HG03175 (cell line): Measurements from ENCODE around the gene MAL.

Experiments
- ATAC-seq: cut with Tn5 transposase; IDR thresholded peaks from one replicate; pipeline ENCODE4 v1.9.1; 2021; ENCODE audit warnings: mild to moderate bottlenecking, moderate library complexity; ENCODE audit not compliant: unreplicated experiment

Gene MAL

DNA sequence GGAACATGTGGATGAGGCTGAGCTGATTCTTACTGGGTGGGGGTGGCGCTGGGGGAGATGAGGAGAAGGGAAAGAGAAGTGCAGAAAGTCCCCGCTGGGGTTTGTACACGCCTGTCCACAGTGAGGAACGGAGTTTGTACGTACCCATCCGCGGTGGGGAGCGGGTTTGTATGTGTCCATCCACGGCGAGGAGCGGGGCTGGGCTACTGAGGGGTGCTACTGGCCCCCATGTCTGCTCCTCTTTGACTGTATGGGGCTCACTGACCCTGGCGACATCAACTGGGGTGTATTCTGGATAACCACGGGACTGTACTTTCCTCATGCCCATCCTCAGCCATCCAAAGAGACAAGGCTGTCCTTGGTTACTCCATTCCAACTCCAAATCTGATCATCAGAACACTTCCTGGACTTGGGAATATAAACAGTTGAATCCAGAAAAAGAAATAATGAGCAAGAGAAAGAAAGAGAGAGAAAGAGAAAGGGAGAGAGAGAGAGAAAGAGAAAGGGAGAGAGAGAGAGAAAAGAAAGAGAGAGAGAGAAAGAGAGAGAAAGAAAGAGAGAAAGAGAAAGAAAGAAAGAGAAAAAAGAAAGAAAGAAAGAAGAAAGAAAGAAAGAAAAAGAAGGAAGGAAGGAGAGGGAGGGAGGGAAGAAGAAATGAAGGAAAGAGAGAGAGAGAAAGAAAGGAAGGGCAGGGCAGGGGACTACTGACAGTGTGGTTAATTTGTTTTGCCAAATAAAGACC is 21.0 kb downstream of the MAL start:
- ATAC-seq: no peak

DNA sequence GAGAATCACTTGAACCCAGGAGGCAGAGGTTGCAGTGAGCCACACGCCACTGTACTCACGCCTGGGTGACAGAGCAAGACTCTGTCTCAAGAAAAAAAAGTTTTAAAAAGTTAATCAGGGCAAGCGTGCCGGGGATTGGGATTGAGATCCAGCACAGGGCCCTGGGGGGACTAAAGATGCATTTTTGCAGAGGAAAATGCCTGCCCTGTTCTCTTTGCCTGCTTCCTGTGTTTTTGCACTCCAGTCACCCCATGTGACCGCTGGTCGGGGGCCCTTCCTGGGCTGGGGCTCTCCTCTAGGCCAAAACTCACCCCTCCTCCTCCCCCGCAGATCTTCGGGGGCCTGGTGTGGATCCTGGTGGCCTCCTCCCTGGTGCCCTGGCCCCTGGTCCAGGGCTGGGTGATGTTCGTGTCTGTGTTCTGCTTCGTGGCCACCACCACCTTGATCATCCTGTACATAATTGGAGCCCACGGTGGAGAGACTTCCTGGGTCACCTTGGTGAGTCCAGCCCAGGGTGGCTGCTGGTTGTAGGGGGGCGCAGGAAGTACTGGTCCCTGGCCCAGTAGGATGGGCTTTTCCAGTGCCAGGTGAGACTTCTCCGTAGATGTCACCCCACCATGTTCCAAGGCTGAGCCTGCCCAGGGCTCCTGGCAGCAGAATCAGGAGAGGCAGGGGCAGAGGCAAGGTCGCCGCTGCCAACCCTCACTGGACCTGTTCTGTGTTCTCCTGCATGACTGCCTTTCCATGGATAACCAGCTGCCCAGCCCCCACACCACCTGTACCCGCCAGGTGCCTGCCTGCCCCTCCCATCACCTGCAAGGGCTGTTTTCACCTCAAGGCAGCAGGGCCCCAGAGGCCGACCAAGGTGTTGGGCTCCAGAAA is 22.4 kb downstream of the MAL start:
- no peak for ATAC-seq

DNA sequence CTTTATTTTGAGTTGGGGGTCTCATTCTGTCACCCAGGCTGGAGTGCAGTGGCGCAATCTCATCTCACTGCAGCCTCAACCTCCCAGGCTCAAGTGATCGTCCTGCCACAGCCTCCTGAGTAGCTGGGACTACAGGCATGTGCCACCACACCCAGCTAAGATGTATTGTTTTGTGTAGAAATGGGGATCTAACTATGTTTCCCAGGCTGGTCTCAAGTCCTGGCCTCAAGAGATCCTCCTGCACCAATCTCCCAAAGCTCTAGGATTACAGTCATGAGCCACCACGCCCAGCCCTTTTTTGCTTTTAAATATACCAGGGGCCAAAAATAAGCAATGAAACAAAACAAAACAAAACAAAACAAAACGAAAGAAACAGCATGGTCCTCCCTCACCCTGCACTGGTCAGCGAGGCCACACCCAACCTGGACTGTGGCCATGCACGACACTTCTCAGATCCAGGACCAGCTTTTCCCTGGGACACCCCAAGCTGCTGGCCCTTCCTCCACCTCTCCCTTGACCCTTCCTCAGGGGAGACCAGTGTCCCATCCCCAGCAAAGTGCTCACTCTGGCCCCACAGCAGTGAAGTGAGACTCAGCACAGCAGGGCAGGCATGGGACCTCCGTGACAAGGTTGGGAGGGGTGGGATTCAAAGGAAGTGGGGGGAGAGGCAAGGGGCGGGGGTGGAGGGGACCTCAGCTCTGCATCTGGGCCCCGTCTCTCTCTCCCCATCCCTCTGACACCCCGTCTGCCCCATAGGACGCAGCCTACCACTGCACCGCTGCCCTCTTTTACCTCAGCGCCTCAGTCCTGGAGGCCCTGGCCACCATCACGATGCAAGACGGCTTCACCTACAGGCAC is 23.5 kb downstream of the MAL start:
- no peak for ATAC-seq

DNA sequence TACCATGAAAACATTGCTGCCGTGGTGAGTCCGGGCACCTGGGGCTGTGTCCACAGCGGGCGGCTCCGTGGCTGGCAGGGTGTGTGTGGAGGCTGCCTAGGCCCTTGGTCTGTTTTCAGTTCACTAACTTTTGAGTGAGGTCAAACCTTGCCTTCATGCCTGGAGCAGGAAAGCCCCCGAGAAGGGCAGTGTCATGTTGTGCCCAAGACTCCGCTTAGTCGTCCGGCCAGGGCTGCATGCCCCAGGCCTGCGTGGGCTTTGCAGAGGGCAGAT is 24.1 kb downstream of the MAL start:
- no peak for ATAC-seq

DNA sequence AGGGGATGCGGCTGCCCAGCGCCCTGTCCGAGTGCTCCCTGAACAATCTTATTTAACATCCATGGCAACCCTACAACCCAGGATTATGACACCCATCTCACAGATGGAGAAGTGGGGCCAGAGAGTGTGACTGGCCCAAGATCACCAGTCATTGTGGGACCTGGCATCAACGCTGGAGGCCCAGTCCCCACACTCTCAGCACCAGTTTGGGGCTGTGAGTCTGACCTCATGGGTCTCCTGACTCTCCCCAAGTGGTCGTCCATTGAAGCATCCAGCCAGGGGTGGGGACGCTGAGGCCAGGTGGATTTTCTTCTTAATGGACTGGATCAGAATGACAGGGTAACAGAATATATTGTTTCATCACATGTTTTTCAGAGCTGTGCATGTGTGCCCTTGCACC is 24.5 kb downstream of the MAL start:
- ATAC-seq: no peak

DNA sequence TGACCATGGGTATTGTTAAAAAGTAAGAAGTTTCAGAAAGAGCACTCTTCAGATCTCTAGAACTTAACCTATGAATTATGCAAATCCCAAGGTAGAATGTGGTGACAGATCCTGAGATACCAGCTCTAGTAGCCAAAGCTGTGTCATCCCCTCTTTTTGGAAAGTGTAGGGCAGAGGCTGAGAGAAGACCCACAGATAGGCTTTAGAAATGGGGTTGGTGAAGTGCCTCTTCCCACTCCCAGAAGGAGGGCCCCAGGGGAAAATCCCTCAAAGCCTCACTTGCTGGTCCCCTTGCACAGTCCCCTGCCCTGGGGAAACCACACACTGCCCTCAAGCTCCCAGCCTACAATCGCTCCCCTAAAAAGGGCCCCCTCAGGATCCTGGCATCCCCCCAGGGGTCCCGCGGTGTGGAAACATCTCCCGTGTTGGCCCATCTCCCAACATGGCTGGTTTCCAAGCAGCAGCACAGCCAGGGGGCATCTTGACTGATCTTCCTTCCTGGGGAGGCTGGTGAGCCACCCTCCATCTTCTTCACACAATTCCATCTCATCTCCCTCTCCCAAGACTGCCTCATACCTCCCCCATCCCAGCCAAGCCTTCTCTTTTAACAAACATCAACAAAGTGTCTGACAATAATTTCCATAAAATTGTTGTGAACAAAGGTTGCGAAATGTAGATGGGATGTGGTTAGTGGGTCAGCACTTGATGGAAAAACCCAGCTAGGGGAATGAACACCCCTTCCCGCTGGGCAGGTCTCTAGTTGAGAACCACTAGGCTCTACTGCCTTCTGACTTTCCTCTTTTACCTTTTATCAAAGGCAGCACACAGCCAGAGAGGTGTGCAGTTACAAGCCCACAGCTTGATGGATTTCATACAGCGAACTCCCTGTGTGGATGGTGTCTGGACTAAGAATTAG is 25.1 kb downstream of the MAL start:
- no peak for ATAC-seq

DNA sequence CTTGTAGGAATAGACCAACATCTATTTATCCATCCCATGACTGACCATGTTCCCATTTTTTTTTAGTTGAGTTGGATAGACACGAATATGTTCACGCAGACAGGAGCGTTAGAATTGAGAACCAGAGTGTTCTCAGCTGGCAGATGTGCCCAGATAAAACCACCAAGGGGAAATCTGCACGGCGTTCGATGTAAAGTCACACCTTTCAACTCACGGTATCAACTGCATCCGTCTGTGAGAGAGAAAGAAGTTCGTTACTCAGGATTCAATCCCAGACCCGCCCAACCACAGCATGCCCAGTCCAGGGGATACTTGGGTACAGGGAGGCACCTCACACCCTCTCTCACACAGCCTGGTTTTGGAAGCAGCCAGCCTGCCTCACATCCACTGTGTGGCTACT is 26.1 kb downstream of the MAL start:
- ATAC-seq: no peak

DNA sequence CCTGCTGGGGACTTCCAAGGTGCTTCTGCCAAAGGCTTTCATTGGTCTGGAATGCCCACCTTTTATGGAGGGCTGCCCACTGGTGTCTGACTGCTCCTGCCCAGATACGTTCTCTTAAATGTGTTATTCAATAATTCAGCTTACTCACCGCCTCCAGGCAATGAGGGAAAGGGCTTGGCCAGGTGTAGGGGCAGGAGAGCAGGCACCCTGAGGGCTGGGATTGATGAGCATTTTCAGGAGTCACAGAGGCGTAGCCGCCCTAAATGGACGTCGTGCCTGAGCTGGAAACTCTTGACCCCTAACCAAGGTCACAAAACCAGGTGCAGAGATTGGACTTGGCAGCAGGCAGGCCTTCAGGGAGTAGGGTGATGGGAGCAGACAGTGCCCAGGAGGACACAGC is 26.8 kb downstream of the MAL start:
- ATAC-seq: no peak

DNA sequence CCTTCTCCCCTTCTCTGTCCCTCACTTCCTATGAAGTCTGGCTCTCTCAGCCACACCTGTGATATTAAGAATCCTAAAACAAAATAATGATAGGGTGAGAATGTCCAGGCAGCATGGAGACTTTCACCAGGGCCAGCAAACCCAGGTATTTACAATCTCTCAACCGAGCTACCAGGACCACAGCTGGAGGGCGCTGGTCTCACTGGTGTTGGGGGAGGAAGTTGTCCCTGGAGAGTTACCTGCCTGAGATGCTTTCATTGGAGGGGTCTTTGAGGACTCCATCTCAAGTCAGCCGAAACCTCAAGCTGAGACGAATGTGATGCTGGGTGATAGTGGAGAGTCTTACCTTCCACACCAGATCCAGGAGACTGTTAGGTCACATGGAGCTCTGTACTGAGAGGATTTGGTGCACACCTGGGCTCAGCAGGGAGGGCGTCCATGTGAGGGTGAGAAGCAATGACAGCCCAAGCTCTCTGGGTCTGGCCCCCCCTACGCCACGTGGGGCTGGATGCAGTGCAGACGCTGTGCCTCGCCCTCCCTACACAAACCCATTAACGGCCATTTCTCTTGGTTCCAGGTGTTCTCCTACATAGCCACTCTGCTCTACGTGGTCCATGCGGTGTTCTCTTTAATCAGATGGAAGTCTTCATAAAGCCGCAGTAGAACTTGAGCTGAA is 27.4 kb downstream of the MAL start:
- no peak for ATAC-seq

DNA sequence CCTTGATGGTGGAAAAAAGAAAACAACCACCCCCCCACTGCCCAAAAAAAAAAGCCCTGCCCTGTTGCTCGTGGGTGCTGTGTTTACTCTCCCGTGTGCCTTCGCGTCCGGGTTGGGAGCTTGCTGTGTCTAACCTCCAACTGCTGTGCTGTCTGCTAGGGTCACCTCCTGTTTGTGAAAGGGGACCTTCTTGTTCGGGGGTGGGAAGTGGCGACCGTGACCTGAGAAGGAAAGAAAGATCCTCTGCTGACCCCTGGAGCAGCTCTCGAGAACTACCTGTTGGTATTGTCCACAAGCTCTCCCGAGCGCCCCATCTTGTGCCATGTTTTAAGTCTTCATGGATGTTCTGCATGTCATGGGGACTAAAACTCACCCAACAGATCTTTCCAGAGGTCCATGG is 28.0 kb downstream of the MAL start:
- ATAC-seq: no peak

DNA sequence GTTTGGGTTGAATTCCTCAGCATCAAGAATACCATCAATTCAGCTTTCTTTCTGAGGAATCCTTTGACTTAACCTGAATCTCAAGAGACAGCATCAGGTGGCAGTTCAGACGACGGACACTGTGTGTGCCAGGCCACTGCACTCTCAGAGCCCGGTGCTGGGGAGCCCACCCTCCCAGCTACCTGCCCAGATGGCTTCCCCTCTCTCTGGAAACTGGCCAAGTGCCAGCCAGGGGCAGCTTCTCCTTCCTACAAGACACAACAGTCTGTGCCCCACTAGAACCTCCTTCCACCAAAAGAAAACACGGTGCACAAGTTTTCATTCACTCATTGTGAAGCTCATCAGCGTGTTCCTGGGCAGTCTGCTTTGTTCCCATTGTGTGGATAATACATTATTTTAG is 28.5 kb downstream of the MAL start:
- ATAC-seq: no peak

DNA sequence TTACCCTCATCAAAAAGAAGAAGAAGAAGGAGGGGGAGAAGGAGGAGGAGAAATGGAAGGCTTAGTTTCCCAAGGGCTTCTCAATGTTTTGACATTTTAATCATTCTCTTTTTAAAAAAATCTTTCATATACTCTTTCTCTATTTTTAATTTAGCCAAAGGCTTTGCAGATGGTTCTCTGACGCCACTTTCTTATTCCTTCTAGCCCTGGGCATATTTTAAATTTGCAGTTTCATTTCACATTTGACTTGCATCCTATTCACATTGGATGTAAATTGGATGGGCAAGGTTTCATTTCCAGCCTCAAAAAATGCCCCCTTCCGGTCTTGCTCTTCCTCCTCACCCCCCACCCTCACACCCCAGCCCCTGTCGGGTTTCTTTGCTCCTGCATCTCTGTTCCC is 29.8 kb downstream of the MAL start:
- ATAC-seq: no peak

DNA sequence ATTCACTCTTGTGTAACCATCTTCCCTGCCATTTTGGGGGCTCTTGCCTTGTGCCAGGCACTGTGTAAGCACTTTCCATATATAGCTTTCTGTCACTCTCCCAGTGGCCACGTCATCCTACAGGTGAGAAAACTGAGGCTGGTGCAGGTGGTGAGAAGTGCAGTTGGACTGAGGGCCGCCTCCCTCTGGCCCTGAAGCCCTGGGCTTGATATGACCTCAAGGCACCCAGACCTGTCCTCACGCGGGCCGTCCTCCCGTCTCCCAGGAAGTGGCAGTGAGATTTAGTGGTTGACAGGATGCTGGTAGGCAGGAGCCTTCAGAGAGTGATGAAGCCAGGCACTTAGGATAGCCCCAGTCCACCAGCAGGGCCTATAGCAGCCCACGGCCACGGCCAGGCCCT is 30.5 kb downstream of the MAL start:
- no peak for ATAC-seq

DNA sequence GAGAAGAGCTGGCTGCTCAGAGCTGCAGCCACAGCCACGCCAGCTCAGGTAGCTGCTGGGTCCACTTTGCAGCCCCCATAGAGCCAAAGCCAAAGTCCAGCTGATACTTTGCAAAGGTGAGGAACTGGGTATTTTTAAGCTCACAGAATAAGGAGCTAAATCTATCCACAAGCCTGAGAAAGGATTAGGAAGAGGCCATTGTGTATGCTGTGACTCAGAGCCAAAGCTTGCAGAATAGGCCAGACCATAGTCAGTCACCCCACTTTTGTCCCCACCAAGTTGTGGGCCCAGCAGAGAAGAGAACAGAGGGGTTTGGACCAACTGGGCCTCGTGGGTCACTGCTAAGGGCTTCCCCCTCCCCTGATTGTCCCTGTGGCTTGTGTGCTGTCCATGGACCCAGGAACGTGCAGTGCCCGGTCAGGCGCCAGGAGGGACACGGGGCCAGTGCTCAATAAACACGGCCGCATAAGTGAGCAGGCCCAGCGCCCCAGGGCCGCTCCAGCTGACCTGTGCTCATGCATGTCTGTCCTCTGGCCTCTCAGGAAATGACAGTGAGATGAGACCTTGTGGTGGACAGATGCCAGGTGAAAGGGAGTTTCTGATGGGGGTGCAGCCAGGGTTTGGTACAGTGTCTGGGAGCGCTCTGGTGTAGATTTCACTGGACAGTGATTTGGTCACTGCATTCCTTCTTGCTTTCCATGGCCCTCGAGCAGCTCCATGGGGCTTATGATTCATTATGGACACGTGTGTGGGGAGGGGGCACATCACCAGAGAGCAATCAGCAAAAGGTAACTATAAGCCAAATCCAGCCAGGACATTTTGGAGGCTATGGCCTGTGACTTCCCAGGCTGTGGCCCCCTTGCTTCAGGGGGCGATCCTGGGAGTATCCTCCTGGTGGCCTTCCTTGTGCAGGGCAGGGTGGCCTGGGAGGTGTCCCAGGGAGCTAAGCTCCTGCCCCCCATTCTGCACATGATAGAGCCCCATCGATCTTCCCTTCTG is 31.3 kb downstream of the MAL start:
- ATAC-seq: no peak

DNA sequence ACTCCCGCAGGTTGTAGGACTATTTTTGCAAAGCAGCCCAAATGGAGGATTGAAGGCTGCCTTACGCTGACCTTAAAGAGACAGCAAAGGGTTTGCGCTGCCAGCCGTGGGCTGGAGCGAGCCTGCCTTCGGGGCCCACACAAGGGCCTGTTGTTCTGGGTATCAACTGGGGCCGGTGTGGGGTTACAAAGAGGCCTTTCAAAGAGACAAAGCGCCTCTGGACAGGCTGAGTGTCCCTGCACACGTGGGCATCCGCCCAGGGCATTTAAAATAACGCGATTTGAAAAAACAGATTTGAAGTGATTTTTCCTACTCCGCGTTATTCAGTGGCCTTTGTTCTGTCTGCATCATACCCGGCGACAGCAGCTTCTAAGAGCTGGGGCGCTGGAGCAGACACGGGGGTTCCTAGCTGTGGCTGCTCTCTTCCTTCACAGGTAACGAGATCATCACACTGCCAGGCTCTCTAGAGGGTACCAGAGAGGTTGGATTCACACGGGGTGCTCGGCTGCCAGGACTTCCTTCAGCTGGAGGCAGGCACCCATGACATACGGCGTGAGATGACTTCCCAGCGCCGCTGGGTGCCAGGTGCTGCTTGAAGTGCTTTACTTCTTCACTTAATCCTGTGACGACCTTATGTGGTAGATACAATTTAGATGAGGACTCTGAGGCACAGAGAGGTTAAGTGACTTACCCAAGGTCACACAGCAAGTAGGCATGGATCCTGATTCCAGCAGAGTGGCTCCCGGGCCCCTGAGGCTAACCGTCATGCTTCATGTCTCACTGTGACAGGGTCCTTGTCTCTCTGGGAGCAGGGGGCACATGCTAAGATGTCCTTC is 32.2 kb downstream of the MAL start:
- ATAC-seq: no peak

DNA sequence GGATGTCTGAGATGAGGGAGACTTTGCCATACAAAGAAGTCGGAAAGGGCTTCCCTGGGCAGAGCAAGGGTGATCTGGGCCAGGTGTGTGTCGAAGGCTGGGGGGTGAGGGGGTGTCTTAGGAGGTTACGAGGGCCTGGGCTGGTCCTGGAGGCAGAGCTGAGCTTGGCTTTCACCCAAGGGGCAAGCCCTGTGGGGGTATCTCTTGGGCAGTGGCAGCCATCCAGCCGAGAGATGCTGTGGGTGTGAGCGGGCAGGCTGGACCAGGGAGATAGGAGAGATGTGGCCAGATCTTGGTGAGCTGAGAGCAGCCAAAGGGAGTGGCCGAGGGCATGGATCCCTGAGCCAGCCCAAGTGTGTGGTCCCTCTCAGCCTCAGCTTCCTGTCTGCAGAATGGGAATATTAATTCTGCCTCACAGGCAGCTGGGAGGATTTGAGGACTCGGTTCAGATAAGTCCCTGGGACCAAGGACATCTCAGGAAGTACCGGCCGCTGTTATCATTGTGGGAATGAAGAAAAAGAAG is 33.0 kb downstream of the MAL start:
- no peak for ATAC-seq

DNA sequence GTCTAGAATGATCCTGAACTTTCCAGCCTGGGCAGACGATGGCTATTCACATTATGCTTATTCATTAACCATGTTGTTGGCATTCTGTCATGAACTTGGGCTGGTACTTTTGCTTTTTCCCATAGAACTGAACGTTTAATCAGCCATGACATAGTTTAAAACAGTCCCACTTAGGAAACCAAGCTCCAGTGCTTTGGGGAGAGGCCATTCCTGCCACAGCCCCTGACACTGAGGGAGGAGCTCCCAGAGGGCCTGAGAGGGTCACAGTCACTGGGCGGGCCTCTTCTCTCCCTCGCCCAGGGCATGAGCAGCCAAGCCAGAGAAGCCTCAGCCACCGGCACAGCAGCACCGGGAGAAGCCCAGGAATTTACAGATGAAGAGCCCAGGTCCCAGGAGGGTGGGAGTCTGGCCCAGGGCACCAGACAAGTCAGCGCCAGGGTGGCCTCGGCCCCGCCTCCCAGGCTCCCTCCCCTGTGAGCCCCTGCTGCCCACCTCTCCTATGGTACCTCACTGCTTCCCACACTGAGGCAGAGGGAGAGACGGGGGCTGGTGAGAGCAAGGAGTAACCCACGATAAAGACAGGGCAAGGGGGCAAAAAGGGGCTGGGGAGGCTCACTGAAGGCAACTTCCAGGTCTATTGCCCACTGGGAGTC is 33.6 kb downstream of the MAL start:
- no peak for ATAC-seq
